T-helper 9 cell (primary cell): Measurements from ENCODE around the gene SPG7.

Source experiments
- DNase-seq: peaks from one replicate; pipeline ENCODE4 v3.0.0-alpha.2; 2020

Gene SPG7

GRCh38 chr16:89485701-89486246 lies 22.4 kb upstream of the SPG7 start:
- DNase-seq = no peak

DNA sequence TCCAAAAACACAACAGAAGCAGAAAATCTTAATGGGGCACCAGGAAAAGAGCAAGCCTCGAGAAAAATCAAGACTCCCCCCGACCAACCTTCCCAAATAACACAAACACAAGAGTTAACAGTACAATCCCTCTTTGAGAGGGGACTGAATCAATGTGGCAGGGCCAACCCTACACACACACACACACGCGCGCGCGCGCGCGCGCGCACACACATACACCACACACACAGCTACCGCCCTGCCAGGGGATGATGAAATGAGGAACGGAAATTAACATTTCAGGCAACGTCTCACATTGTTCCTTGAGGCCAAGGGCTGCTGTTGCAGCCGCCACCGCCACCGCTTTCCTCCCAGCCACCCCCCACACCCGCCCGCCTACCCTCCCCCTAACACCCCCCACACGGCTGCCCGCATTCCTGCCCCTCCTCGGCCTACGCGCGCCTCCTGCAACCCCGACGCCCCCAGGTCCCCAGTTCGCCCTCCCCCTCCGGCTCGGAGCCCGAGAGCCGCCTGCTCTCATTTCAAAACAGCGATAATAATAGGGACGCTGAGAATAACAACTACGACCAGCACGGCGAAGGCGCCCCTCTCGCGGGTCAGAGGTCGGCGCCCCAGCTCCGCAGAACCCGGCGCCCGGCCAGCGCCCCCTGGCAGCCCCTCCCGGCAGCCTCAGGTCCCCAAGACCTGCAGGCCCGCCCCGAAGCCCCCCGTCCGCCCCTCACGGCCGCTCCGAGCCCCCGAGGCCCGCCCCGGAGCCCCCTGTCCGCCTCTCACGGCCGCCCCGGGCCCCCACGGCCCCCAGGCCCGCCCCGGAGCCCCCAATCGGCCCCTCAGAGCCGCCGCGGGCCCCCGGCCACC lies 18.9 kb upstream of the SPG7 start:
- DNase-seq = peak; percentile 74

DNA sequence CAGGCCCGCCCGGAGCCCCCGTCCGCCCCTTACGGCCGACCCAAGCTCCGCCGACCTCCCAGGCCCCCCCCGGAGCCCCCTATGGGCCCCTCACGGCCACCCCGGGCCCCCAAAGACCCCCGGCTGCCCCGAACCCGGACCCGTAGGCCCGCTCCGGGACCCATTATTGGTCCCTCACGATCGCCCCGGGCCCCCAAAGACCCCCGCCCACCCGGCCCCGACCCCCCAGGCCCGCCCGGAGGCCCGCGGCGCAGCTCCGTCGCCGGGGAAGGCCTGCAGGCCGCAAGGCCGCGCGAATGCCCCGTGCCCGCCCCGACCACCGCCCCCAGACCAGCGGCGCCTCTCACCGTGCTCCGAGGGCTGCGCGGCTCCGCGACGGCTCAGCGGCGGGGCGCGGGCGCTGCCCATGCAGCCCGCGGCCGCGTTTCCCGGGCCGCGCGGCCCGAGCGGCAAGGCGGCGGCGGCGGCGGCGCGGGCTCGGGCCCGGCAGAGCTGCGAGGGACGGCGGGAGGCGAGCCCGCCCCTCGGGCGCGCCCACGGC lies 18.2 kb upstream of the SPG7 start:
- no peak for DNase-seq

DNA sequence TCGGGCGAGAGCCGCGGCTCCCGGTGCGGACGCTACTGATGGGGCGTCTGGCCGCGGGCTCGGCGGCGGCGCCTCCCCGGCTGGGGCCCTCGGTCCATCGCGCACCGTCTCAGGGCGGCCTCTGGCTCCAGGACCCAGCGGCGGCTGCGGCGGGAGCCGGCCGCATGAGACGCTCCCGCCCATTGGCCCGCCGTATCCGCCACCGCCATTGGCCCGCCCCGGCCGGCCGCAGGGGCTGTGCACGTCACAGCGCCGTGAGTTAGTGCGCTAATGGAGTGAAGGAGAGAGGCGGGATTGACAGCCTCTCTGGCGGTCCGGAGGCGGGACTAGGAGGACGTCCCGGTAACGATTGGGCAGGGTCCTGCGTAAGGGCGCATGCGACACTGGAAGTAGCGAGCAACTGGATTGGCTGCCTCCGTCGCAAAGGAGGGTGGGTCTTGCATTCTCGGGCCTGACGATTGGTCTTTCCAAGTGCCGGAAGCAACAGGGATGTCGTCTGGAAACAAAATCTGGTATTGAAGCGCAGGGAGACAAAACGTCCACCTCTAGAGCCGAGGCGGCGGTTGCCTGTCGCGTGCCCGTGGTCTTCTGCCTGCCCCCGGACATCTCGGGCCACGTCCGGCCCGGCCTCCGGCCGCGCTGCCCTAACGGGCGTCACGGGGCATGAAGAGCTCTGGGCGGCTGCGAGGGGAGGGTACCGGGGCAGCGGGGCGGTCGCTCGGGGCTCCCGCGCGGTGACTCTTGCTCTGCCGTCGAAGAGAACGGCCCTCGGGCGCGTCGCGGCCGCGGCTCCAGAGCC lies 17.6 kb upstream of the SPG7 start, which contains the start of gene ANKRD11:
TSS of gene ANKRD11 (minus strand) at position 123 of the 799 bp plus-strand sequence. CDS start 173,542 bp downstream, outside the sequence.
- peak; percentile 94 for DNase-seq

GRCh38 chr16:89491238-89491869 lies 16.8 kb upstream of the SPG7 start:
- DNase-seq = no peak

GRCh38 chr16:89491974-89492687 lies 16.1 kb upstream of the SPG7 start:
- DNase-seq = no peak

- no peak for DNase-seq
Observed at GRCh38 chr16:89493776-89494175, 14.4 kb upstream of the SPG7 start.

DNA sequence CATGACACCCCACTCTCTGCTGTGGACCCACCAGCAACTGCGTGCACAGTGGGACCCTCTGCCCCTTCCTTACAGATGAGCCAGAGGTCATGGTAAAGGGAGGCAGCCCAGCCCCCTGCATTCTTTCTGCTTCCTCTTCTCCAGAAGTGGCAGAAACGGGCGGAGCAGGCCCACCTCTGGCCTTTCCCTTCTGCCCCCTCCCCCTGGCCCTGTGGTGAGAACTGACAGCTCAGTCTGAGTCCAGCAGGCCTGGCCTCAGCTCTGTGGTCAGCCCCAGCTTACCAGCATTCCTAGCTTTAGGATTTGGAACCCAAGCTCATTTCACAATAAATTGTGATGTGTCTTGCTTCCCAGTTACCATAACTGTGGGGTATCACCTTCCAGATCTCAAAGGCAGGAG lies 13.1 kb upstream of the SPG7 start:
- DNase-seq = no peak

DNA sequence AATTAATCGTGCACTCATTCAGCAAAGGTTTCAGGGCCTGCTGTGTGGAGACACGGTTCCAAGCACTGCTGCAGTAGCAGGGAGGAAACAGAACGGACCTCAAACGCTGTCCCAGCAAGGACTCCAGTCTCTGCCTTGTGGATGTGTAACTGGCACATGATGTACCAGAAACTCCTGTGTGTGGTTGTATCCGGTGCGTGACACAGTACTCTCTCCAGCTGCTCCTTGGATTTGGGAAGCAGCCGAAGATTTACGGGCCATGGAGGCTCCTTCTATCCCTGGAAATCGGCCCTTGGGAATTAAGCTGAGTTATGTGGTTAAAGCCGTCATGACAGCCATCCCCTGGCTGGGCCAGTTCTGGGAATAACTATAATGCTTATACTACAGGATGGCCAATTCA lies 9.4 kb upstream of the SPG7 start:
- no peak for DNase-seq

DNA sequence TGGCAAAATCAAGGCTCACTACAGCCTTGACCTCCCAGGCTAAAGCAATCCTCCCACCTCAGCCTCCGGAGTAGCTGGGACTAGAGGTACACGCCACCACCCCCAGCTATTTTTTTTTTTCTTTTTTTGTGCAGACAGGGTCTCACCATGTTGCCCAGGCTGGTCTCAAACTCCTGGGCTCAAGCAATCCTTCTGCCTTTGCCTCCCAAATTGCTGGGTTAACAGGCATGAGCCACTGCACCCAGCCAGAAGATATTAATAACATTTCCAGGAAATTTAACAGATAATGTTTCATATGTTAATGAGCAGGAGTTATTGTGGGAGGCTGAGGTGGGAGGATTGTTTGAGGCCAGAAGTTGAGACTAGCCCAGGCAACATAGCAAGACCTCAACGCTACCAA lies 8.4 kb upstream of the SPG7 start:
- DNase-seq = no peak

- DNase-seq = no peak
Observed at GRCh38 chr16:89502081-89502843, 5.9 kb upstream of the SPG7 start.

DNA sequence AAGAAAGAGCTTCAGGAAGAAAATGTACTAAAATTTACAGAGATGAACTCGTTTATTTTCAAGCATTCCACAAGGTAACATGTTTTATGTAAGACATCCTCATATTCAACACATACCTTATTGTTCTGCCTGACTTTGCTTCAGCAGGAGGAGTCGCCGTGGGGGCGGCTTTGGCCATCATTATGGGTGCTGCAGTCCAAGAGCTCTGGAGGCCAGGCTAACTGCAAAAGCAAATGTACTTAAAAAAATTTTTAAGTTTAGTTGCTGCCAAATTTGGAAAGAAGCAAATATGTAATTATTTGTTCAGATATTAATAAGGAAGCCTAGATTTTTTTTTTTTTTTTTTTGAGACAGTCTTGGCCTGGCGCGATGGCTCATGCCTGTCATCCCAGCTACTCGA lies 4.1 kb upstream of the SPG7 start:
- DNase-seq = no peak

DNA sequence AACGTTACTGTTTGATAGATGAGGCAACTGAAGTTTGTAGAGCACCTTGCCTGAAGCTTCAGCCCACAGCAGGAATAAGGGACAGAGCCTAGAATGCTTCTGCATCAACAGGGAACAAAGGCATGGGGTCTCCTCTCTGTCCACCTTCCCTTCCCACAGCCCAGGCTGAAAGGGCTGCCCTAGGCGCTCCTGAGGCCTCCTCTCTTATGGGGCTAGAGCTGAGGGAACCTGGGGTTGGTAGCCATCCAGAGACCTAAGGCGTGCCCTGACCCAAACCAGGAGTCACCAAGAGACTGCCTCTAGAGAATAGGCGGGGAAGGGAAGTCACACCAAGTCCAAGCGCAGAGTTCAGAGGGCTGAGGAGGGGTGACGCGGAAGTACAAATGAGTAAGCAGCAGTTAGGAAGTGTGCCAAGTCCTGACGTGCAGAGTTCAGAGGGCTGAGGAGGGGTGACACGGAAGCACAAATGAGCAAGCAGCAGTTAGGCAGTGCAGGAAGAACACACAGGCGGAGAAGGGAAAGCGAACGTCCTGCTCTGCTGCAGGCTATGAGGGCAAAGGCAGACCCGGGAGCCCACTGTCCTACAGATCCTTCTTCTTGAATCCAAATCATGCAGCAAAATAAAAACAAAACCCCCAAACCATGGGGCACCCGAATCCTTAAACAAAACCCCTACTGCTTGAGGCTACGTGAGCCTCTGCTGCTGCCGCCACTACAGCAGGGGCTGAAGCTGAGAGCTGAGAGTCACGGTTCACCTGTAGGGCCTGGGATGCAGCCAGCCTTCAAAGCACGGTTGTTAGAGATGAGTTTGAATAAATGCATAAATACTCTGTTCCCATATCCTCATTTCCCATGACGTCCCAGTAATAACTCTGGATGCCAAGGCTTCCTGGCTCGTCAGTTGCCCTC lies 2.7 kb upstream of the SPG7 start:
- peak; percentile 86 for DNase-seq

DNA sequence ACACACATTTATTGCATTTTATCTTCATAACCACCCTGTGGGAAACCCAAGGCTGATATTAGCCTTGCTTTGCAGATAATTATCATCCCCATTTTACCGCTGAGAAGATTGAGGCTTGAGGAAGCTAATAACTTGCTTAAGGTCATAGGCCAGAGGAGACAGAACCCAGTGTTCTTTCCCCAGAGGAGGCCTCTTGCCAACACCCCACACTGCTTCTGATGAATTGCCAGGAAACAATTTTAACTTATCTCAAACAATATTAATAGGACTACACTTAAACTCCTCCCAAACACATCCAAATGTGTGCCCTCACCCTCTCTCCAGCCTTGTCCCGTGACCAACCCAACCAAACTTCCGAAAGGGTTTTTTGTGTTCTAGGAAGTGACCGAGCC lies 2.1 kb upstream of the SPG7 start:
- no peak for DNase-seq

DNA sequence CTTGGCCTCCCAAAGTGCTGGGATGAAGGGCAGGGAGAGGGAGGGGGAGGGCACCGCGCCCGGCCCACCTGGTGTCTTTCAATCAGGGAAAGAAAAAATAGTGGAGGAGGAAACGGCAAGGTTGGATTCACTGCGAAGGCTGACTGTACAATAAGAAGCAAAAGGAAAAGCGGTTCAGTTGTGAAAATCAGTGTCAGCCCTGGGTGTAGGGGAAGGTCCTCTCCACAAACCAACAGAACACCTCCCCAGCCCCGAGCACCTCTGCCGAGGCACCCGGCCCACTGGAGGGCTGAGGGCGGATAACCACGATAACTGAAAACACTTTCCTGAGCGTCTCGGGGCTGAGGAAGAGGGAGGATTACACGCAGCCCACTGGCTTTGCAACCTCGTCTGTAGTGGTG lies 1.4 kb upstream of the SPG7 start:
- peak; percentile 14 for DNase-seq

GRCh38 chr16:89507214-89507833 lies 879 bp upstream of the SPG7 start:
- no peak for DNase-seq

GRCh38 chr16:89510526-89510925 lies 2.3 kb downstream of the SPG7 start:
- no peak for DNase-seq

- DNase-seq = no peak
Observed at GRCh38 chr16:89511374-89511773, 3.2 kb downstream of the SPG7 start.

DNA sequence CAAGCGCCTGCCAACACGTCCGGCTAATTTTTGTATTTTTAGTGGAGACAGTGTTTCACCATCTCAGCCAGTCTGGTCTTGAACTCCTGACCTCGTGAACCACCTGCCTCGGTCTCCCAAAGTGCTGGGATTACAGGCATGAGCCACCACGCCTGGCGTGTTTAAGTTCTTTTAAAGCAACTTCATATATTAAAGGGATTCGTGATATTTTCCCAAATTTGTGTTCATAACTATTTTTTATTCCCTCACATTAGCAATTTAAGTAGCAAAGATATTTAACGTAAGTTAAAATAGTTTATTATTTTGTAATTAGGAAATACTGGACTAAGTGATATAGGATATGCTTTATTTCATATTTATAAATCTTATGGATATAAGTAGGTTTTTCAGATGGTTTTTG lies 4.2 kb downstream of the SPG7 start:
- no peak for DNase-seq

DNA sequence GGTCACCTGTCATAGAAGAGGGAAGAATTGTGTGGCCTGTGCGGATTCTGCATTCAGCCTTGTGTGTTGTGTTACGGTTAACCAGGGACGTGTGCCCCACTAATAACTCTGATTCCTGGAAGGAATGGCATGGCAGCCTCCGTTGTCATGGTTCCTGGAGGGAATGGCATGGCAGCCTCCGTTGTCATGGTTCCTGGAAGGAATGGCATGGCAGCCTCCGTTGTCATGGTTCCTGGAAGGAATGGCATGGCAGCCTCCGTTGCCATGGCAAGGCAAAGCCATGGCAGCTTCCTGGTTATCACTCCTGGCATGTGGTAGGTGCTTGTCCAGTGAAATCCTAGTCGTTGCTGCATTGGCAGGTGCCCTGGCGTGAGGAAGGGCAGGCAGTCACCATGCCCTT lies 8.9 kb downstream of the SPG7 start:
- DNase-seq = no peak
